VCaP (cell line): ENCODE results near the gene MCTP1.

ENCODE experiments used
- H3K27ac ChIP-seq: fragments of 450-650 bp; 2 replicates; pipeline ENCODE4 v1.5.1; 2017
- CTCF ChIP-seq: fragments of 450-650 bp; conservative IDR thresholded peaks from 2 replicates; pipeline ENCODE4 v1.5.1; 2017; ENCODE audit warnings: mild to moderate bottlenecking, moderate library complexity

MCTP1 gene

GRCh38 chr5:95045181-95045965, 239.5 kb downstream of the MCTP1 start:
- no peak for TF ChIP-seq CTCF
- no peak overlapping the region for H3K27ac ChIP-seq

GRCh38 chr5:95044096-95044495, 240.8 kb downstream of the MCTP1 start:
- no peak for TF ChIP-seq CTCF
- no peak overlapping the region for H3K27ac ChIP-seq

- no peak for TF ChIP-seq CTCF
- no peak overlapping the region for H3K27ac ChIP-seq
Observed at GRCh38 chr5:95043648-95044047, 241.2 kb downstream of the MCTP1 start.

DNA sequence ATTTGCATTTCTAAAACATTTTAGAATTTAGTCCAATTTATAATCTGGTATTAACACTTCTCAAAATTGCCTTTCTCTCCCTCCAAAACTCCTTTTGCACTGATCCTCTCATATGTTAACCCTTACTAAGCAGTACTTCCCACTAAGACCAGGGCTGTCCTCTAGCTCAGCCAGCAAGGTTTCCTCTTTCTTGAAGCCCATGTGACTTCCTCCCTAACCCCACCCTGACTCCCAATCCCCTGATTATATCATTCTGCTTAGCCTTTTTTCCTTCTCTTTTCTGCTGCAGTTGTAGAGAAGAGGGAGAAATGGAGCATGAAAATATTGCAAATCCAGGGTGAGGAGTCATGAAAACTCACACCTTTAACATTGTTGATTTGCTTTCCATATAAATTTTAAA, 241.7 kb downstream of the MCTP1 start:
- H3K27ac ChIP-seq, result no peak overlapping the region
- no peak for TF ChIP-seq CTCF

DNA sequence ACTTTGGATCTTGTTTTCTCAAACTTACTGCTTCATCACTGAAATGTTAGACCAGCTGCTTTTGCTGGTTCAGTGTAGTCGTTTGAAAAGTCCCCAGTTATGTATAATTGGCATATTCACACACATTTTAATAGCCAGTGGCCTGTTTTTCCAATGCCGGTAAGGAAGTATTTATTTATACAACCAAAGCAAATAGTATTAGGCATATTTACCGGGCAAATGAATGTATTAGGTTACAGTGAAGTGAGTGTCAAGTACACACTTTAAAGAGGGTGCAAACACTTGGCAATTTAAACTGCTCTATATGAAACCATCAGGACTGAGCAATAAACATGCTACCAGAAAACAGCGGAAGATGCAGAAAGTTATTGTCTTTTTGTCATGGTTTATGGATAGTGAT, 242.9 kb downstream of the MCTP1 start:
- no peak for TF ChIP-seq CTCF
- H3K27ac ChIP-seq, result peak overlapping the region; percentile 9; the same call in 1 of the 2 replicates

DNA sequence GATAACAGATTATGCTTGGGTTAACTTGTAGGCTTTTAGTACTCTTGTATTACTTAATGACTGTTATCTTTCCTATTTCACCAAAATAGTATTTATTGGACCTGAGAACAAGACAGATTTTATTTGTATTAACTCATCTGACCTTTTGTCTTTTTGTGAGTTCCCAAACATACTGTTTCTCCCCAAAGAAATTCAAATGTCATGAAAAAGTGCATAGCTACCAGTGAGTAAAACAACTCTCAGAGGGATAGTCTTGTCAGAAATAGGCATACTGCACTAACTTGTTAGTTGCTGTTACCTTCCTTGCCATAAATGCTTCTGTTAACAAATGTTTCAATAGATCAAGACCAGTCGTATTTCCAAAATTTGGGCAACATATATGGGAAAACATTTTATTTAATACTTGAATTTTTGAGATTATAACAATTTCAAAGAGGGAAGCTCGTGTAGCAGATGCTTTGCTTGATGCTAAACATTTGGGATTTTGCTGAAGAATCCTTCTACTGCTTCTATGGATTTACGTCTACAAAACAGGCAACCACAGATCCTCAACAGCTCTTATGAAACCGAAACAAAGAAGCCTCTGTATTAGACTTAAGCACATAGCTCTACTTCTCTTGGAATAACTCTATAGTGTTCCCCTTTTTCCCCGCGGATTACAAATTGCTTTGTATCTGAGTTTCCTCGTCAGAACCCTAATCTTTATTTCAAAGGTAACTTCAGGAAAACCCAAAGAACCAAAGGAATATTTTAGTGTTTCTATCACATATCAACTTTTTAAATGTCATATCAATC, 248.8 kb downstream of the MCTP1 start:
- no peak overlapping the region for H3K27ac ChIP-seq
- no peak for TF ChIP-seq CTCF

GRCh38 chr5:95032801-95033200, 252.1 kb downstream of the MCTP1 start:
- no peak overlapping the region for H3K27ac ChIP-seq
- TF ChIP-seq CTCF, result no peak
